Measurements from ENCODE around the gene MAP4K3.

The MAP4K3 gene

GRCh38 chr2:39202639-39203369 lies 234.3 kb downstream of the MAP4K3 start:
- H3K4me3 ChIP-seq (ENCODE audit: low read depth, low read length) = no peak overlapping the region
- CTCF ChIA-PET = interaction anchor here (0.6 to 1.6 kb wide), 3 partner anchors 27 to 167 kb away, joined by 3 to 4 read pairs (median 3); no protein-coding TSS in a partner anchor
- DNase-seq (ENCODE audit: low read depth, low spot score) = no peak
- no peak for TF ChIP-seq CTCF (IDR thresholded peaks at IDR 0.05; ENCODE audit: insufficient read depth, low read length, missing control alignments)
- POLR2A ChIA-PET = no interaction called here
